COLO668 (cell line): ENCODE measurements around the gene HSPA5.
"Not testable (repeated sequence)": the region's sequence is repeated elsewhere in the genome, so short reads cannot be mapped to it uniquely, and the experiment has no call there.

Experiments used
- DNase-seq: peaks from one replicate; lab custom pipeline; 2025; ENCODE audit not compliant: unreplicated experiment; lab: John Stamatoyannopoulos, UW

Gene HSPA5

GRCh38 chr9:125241000-125241862 is at the start of gene HSPA5:
Gene HSPA5, minus strand, starts transcription at chr9:125241343. Its CDS starts 217 bp downstream, at chr9:125241126.
- DNase-seq = peak; percentile 99

- DNase-seq = not testable (repeated sequence)
Measured at GRCh38 chr9:125286935-125287433, 45.8 kb upstream of the HSPA5 start.

GRCh38 chr9:125284855-125285254 is 43.7 kb upstream of the HSPA5 start:
- DNase-seq = no peak

- no peak for DNase-seq
Measured at GRCh38 chr9:125280945-125281344, 39.8 kb upstream of the HSPA5 start.

- DNase-seq = no peak
Measured at GRCh38 chr9:125277411-125277810, 36.3 kb upstream of the HSPA5 start.

- DNase-seq = no peak
Measured at GRCh38 chr9:125276771-125277170, 35.6 kb upstream of the HSPA5 start.

GRCh38 chr9:125272697-125273096 is 31.6 kb upstream of the HSPA5 start:
- DNase-seq = no peak

GRCh38 chr9:125271081-125271480 is 29.9 kb upstream of the HSPA5 start:
- DNase-seq = no peak

- DNase-seq = no peak
Measured at GRCh38 chr9:125269014-125269397, 27.9 kb upstream of the HSPA5 start.

GRCh38 chr9:125268394-125269013 is 27.4 kb upstream of the HSPA5 start:
- no peak for DNase-seq

- DNase-seq = not testable (repeated sequence)
Measured at GRCh38 chr9:125264068-125264467, 22.9 kb upstream of the HSPA5 start.

GRCh38 chr9:125262294-125262991 is 21.3 kb upstream of the HSPA5 start:
- no peak for DNase-seq

- DNase-seq = peak; percentile 95
Measured at GRCh38 chr9:125261501-125262293, 20.6 kb upstream of the HSPA5 start, which contains the start of gene GAPVD1. Gene GAPVD1, plus strand, starts transcription at chr9:125261826. Its CDS starts 37,096 bp downstream, at chr9:125298922.

GRCh38 chr9:125260561-125260960 is 19.4 kb upstream of the HSPA5 start:
- no peak for DNase-seq

- no peak for DNase-seq
Measured at GRCh38 chr9:125258832-125259534, 17.8 kb upstream of the HSPA5 start.

- no peak for DNase-seq
Measured at GRCh38 chr9:125258160-125258785, 17.1 kb upstream of the HSPA5 start.

- DNase-seq = peak; percentile 12
Measured at GRCh38 chr9:125255781-125256391, 14.7 kb upstream of the HSPA5 start.

GRCh38 chr9:125254231-125254630 is 13.1 kb upstream of the HSPA5 start:
- no peak for DNase-seq

- DNase-seq = no peak
Measured at GRCh38 chr9:125246261-125246667, 5.1 kb upstream of the HSPA5 start.
